Pancreas (tissue), 10 donors: Measurements from ENCODE around the gene FNDC3B. TPM values are rescaled to one million over a fixed set of nuclear protein-coding genes. Genes with fewer than 3 reads are reported as not detected.
A peak's percentile ranks its signal among the peaks of the same experiment; 100 is the strongest.

Source experiments
- ATAC-seq, 4 donors: fragments of 200-7000 bp; cut with Tn5 transposase; one replicate each; pipeline versions ENCODE4 v1.8.0 to v1.9.1; 2020; ENCODE audit warnings: mild to moderate bottlenecking in 4 of 4, moderate library complexity in 4 of 4
- DNase-seq, 6 donors: peaks; one replicate each; pipeline ENCODE4 v3.0.0-alpha.2; 2020
- FAIRE-seq: peaks from 2 replicates; lab custom pipeline; 2012; peaks lifted over from hg19 to GRCh38; lab: Jason Lieb, UNC
- H3K27ac ChIP-seq, 4 donors: fragments of 200-600 bp; sonication (generic); 1 replicate in 3 of 4; 2 replicates in 1 of 4; pipeline versions ENCODE4 v1.5.0 to v1.8.0; 2020
- H3K27me3 ChIP-seq, 4 donors: fragments of 200-600 bp; one replicate each; pipeline ENCODE4 v1.8.0; 2021
- H3K36me3 ChIP-seq, 3 donors: fragments of 200-600 bp; sonication (generic) in 1 of 3; one replicate each; pipeline versions ENCODE4 v1.5.0 to v1.8.0; 2020 to 2021
- H3K4me1 ChIP-seq, 3 donors: fragments of 200-600 bp; one replicate each; pipeline ENCODE4 v1.8.0; 2021
- H3K4me3 ChIP-seq, 4 donors: fragments of 200-600 bp; sonication (generic) in 2 of 4; one replicate each; pipeline versions ENCODE4 v1.5.0 to v1.8.0; 2020 to 2021
- H3K9me3 ChIP-seq, 4 donors: fragments of 200-600 bp; one replicate each; pipeline ENCODE4 v1.8.0; 2021
- WGBS, 2 donors: extraction: QIAGEN DNeasy Blood & Tissue Kit; methylation state at CpG; one replicate each; pipeline ENCODE4 v1.1.7; 2013; 5-methylcytosine and 5-hydroxymethylcytosine counted together
- intact Hi-C, 3 donors: fragments of 100-400 bp; cut with DNase I; formaldehyde crosslinking; loops; one replicate each; pipeline versions ENCODE4 v1.11.1 to v1.14.2; 2022
- polyA plus RNA-seq, 2 donors: library from polyadenylated mRNA; stranded (reverse); fragments of 200-250 nt; gene quantifications; one replicate each; pipeline ENCODE4 v1.2.3, GENCODE V29; 2013
- total RNA-seq, 6 donors: library from RNA; stranded (reverse); fragmentation: NEBNext Ultra II Directional in 4 of 6; extraction: Animal tissue kit (Norgen Biotek cat#: 25700) in 4 of 6; gene quantifications; one replicate each; pipeline versions ENCODE4 v1.2.1 to v1.2.4, GENCODE V29; 2021 to 2023
- TF ChIP-seq, protein P1 (sequence below), 4 donors: fragments of 200-600 bp; sonication (generic) in 3 of 4; IDR thresholded peaks; one replicate each; pipeline versions ENCODE4 v1.5.0 to v1.8.0; 2021; ENCODE audit warnings: antibody characterized with exemption in 4 of 4
- donor health status: healthy with polysubstance abuse.
- donor health status: DM: no; HTN: no; CAD: no; lungs with moderate emphysema.
- donor health status: DM: no; HTN: no; CAD: no.
- donor health status: control.
- donor health status: control.
- donor health status: Bipolar disorder and iron deficiency.
- donor health status: DM: yes; HTN: yes; CAD: no.
- donor health status: DM: no; HTN: no; CAD: no.
- donor health status: DM: no; HTN: no; CAD: no.
- donor health status: DM: yes; HTN: yes; CAD: no.

The FNDC3B gene
- total and polyA plus RNA-seq, 8 donors, result 9.3 to 126 (median 73.2) TPM

DNA sequence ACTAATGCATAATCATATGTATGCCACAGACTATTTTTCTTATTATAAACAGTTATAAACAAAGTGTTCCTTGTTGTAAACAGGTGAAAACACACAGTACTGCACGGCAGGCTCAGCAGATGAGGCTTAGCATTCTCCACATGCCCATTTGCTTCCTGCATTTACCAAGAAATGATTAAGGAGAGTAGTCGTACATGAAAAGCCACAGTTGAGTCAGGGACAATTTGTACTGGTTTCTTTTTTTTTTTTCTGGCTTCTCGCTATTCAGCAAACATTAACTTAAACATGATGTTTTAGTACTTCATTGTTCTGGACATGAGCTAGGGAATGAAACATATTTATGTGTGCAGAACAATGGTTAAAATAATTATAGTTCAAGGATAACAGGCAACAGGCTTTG is 345.5 kb downstream of the FNDC3B start:
- ATAC-seq, result peak in 1 of 4 donors; percentile 42
- H3K9me3 ChIP-seq, result no peaks in the 10 kb centered on the region
- no peak for FAIRE-seq
- H3K4me1 ChIP-seq, result peaks cover 0 to 6% (median 0%) of the 10 kb centered on the region in 3 donors
- no peak overlapping the region for H3K4me3 ChIP-seq
- H3K27me3 ChIP-seq, result no peaks in the 10 kb centered on the region
- 42 to 59% methylated on average over 3 of the region's 3 CpGs for WGBS, 2 donors
- intact Hi-C loops, result no loop called here
- no peak overlapping the region for H3K27ac ChIP-seq
- DNase-seq, result no peak
- TF ChIP-seq, protein P1, sequence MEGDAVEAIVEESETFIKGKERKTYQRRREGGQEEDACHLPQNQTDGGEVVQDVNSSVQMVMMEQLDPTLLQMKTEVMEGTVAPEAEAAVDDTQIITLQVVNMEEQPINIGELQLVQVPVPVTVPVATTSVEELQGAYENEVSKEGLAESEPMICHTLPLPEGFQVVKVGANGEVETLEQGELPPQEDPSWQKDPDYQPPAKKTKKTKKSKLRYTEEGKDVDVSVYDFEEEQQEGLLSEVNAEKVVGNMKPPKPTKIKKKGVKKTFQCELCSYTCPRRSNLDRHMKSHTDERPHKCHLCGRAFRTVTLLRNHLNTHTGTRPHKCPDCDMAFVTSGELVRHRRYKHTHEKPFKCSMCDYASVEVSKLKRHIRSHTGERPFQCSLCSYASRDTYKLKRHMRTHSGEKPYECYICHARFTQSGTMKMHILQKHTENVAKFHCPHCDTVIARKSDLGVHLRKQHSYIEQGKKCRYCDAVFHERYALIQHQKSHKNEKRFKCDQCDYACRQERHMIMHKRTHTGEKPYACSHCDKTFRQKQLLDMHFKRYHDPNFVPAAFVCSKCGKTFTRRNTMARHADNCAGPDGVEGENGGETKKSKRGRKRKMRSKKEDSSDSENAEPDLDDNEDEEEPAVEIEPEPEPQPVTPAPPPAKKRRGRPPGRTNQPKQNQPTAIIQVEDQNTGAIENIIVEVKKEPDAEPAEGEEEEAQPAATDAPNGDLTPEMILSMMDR (IDR thresholded peaks at IDR 0.05), result no peak
- H3K36me3 ChIP-seq, result peaks cover 0 to 15% (median 9%) of the 10 kb centered on the region in 3 donors

DNA sequence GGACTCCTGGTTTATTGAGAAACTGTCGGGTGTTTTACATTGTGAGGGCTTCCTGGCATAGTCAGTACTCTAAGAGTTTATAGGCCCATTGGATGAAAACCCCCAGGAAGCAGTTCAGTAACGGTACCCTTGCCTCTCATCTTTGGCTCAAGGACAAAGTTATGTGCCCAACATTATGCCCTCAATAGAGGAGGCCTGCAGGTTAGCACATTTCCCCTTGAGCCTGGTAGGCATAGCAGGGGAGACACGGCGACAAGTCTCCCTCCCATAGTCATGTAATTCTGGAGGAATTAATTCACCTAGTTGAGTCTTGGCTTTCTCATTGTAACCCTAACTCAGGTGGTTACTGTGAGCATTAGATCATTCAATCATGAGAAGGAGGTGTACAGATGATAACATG is 348.4 kb downstream of the FNDC3B start:
- Histone ChIP-seq H3K4me3 (no peak overlapping the region), H3K9me3 (no peaks in the 10 kb centered on the region), H3K36me3 (no peaks in the 10 kb centered on the region), H3K27me3 (no peaks in the 10 kb centered on the region), H3K4me1 (peaks cover 0 to 6% (median 0%) of the 10 kb centered on the region in 3 donors), H3K27ac (no peak overlapping the region)
- TF ChIP-seq, protein P1 (IDR thresholded peaks at IDR 0.05), result no peak
- 95 to 97% methylated on average over 4 of the region's 4 CpGs for WGBS, 2 donors
- no peak for DNase-seq
- FAIRE-seq, result no peak
- no peak for ATAC-seq
- intact Hi-C loops, result no loop called here

DNA sequence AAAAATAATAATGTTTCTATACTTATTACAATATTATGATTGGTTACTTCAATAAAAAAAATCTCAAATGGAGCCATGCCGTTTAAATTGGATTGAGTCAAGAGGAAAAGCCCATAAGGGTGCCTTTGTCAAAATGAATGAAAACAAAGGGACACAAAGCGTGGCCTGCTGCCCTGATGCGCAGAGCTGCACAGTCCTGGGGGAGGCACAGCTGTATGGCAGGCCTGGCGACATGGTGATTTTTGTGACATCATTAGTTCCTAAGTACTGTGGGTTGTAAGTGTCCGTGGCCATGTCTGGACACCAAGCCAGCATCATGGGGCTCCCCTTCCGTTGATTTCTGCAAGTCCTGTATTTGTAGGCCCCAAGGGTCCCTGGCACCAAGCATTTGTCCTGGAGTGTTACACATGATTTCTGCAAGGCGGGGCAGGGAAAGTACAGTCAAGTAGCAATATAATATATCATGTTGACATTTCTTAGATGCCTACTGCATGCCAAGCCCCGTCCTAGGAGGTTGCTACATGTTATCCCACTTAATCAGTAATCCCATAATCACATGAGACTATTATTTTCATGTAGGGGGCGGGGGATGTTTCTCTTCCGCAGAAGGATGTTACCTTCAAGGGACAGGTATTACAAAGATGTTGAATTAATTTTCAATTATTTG is 349.2 kb downstream of the FNDC3B start:
- TF ChIP-seq, protein P1 (IDR thresholded peaks at IDR 0.05), result no peak
- H3K4me1 ChIP-seq, result peaks cover 0 to 6% (median 0%) of the 10 kb centered on the region in 3 donors
- no peak overlapping the region for H3K27ac ChIP-seq
- FAIRE-seq (no peak), ATAC-seq (no peak), DNase-seq (no peak)
- H3K9me3 ChIP-seq, result no peaks in the 10 kb centered on the region
- H3K4me3 ChIP-seq, result no peak overlapping the region
- H3K36me3 ChIP-seq, result no peaks in the 10 kb centered on the region
- intact Hi-C loops, result no loop called here
- 81 to 83% methylated on average over 10 of the region's 10 CpGs for WGBS, 2 donors
- no peaks in the 10 kb centered on the region for H3K27me3 ChIP-seq

- Histone ChIP-seq H3K4me1 (peaks cover 0 to 6% (median 0%) of the 10 kb centered on the region in 3 donors), H3K36me3 (no peaks in the 10 kb centered on the region), H3K27me3 (no peaks in the 10 kb centered on the region), H3K9me3 (no peaks in the 10 kb centered on the region), H3K27ac (no peak overlapping the region), H3K4me3 (no peak overlapping the region)
- intact Hi-C loops, result no loop called here
- ATAC-seq (no peak), FAIRE-seq (no peak), DNase-seq (no peak)
- TF ChIP-seq, protein P1 (IDR thresholded peaks at IDR 0.05), result no peak
- WGBS, 2 donors, result 94 to 96% methylated on average over 5 of the region's 5 CpGs
These were observed 351.4 kb downstream of the FNDC3B start for GRCh38 chr3:172390792-172391191.

DNA sequence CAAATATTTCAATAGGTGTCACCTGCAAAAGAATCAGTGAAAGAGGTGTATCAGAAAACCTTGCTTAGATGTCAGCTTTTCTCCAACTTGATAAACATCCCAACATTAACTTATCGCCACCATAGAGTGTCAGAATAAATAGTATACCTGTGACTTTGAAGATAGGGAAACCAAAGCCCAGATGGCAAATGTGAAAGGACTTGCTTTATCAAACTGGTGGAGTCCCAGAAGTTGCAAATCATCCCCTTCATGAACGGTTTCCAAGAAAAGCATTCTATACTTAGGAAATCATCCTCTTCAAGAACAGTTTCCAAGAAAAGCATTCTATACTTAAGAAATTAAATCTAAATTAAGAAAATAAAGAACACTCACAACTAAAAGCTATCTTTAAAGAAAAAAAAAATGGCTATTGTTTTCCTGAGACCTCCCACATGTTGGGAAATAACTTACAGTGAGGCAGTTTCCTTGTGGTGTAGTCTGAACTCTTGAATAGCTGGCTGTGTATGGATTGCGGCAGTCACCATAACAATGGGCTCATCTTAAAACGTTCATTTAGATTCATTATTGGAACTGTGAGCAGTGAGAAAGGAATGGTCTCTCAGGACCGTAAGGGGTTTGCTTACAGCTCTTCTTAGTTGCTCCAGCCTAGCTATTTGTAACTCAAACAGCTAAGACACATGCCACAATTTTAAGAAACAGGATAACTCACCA is 352.4 kb downstream of the FNDC3B start:
- H3K27ac ChIP-seq, result no peak overlapping the region
- intact Hi-C loops, result no loop called here
- no peak for DNase-seq

More for the DNA sequence above, 352.4 kb downstream of the FNDC3B start:
- no peak overlapping the region for H3K4me3 ChIP-seq
- 71 to 77% methylated on average over 5 of the region's 5 CpGs for WGBS, 2 donors
- no peaks in the 10 kb centered on the region for H3K36me3 ChIP-seq
- no peaks in the 10 kb centered on the region for H3K27me3 ChIP-seq
- H3K4me1 ChIP-seq, result peaks cover 0 to 6% (median 0%) of the 10 kb centered on the region in 3 donors
- FAIRE-seq, result no peak
- no peak for ATAC-seq
- no peaks in the 10 kb centered on the region for H3K9me3 ChIP-seq
- TF ChIP-seq, protein P1 (IDR thresholded peaks at IDR 0.05), result no peak
